ENCODE measurements around the gene ATXN7L1.

DNA sequence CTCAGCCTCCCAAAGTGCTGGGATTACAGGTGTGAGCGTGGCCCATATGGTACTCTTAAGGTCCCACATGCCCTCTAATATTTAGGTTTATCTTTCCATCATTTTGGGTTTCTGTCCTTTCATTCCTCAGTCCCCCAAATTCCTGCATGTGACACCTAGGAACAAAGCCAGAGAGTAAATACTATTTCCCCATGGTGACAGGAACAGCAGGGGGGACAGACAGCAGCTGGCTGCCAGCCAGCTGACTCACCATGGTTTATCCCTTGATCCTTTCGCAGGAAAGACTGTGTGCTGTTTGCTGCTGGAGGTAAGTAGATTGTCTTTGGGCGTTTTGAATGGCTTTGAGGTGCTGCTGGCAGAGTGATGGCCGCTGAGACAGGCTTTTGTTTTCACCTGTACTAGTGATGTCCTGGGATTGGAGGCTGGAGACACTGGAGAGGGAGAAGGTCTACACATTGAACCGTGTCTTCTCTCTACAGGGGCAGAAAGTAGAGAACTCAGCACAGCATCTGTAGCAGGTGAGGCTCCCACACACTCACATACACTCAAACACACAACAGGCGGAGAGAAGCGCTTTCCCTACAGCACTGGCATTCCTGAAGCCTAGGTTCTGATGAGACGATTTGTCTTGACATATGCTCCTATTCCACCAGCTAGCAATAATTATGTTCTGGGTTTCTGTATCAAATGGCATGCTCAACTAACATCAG lies 211.4 kb downstream of the ATXN7L1 start:
- TF ChIP-seq, protein P1, sequence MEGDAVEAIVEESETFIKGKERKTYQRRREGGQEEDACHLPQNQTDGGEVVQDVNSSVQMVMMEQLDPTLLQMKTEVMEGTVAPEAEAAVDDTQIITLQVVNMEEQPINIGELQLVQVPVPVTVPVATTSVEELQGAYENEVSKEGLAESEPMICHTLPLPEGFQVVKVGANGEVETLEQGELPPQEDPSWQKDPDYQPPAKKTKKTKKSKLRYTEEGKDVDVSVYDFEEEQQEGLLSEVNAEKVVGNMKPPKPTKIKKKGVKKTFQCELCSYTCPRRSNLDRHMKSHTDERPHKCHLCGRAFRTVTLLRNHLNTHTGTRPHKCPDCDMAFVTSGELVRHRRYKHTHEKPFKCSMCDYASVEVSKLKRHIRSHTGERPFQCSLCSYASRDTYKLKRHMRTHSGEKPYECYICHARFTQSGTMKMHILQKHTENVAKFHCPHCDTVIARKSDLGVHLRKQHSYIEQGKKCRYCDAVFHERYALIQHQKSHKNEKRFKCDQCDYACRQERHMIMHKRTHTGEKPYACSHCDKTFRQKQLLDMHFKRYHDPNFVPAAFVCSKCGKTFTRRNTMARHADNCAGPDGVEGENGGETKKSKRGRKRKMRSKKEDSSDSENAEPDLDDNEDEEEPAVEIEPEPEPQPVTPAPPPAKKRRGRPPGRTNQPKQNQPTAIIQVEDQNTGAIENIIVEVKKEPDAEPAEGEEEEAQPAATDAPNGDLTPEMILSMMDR (IDR thresholded peaks at IDR 0.05): no peak
- no peak for TF ChIP-seq POLR2A (IDR thresholded peaks at IDR 0.05)
- no peak for TF ChIP-seq POLR2AphosphoS5 (IDR thresholded peaks at IDR 0.05)

Data from prostate gland (tissue), 2 donors.